ENCODE results near the gene TAF3.

The TAF3 gene

GRCh38 chr10:7932301-7933036 is 114.2 kb downstream of the TAF3 start:
- DNase-seq (ENCODE audit: low read depth in 3 of 3), result no peak

- no peak for DNase-seq (ENCODE audit: low read depth in 3 of 3)
These were observed 115.0 kb downstream of the TAF3 start for GRCh38 chr10:7933262-7933661.

- DNase-seq (ENCODE audit: low read depth in 3 of 3), result no peak
These were observed 115.5 kb downstream of the TAF3 start for GRCh38 chr10:7933757-7934156.

- no peak for DNase-seq (ENCODE audit: low read depth in 3 of 3)
These were observed 119.1 kb downstream of the TAF3 start for GRCh38 chr10:7937315-7937945.

GRCh38 chr10:7941576-7941975 is 123.3 kb downstream of the TAF3 start:
- no peak for DNase-seq (ENCODE audit: low read depth in 3 of 3)

GRCh38 chr10:7942316-7942715 is 124.0 kb downstream of the TAF3 start:
- DNase-seq (ENCODE audit: low read depth in 3 of 3), result no peak

GRCh38 chr10:7942859-7943258 is 124.6 kb downstream of the TAF3 start:
- DNase-seq (ENCODE audit: low read depth in 3 of 3), result no peak

GRCh38 chr10:7944215-7944480 is 125.8 kb downstream of the TAF3 start:
- DNase-seq (ENCODE audit: low read depth in 3 of 3), result no peak

GRCh38 chr10:7944537-7944936 is 126.2 kb downstream of the TAF3 start:
- DNase-seq (ENCODE audit: low read depth in 3 of 3), result no peak

- DNase-seq (ENCODE audit: low read depth in 3 of 3), result no peak
These were observed 126.7 kb downstream of the TAF3 start for GRCh38 chr10:7945034-7945433.

- no peak for DNase-seq (ENCODE audit: low read depth in 3 of 3)
These were observed 127.3 kb downstream of the TAF3 start for GRCh38 chr10:7945469-7946187.

GRCh38 chr10:7948371-7949000 is 130.2 kb downstream of the TAF3 start:
- DNase-seq (ENCODE audit: low read depth in 3 of 3), result no peak

- DNase-seq (ENCODE audit: low read depth in 3 of 3), result no peak
These were observed 132.9 kb downstream of the TAF3 start for GRCh38 chr10:7950981-7951847.

GRCh38 chr10:7952266-7952665 is 134.0 kb downstream of the TAF3 start:
- no peak for DNase-seq (ENCODE audit: low read depth in 3 of 3)

GRCh38 chr10:7953447-7953846 is 135.1 kb downstream of the TAF3 start:
- DNase-seq (ENCODE audit: low read depth in 3 of 3), result no peak

- no peak for DNase-seq (ENCODE audit: low read depth in 3 of 3)
These were observed 137.1 kb downstream of the TAF3 start for GRCh38 chr10:7955446-7955845.

- DNase-seq (ENCODE audit: low read depth in 3 of 3), result no peak
These were observed 138.2 kb downstream of the TAF3 start for GRCh38 chr10:7956508-7956907.

GRCh38 chr10:7957591-7957990 is 139.3 kb downstream of the TAF3 start:
- DNase-seq (ENCODE audit: low read depth in 3 of 3), result no peak

- no peak for DNase-seq (ENCODE audit: low read depth in 3 of 3)
These were observed 140.1 kb downstream of the TAF3 start for GRCh38 chr10:7958442-7958841.

GRCh38 chr10:7960108-7960507 is 141.8 kb downstream of the TAF3 start:
- no peak for DNase-seq (ENCODE audit: low read depth in 3 of 3)

- DNase-seq (ENCODE audit: low read depth in 3 of 3), result no peak
These were observed 144.3 kb downstream of the TAF3 start for GRCh38 chr10:7962592-7962991.

GRCh38 chr10:7965457-7965856 is 147.2 kb downstream of the TAF3 start:
- no peak for DNase-seq (ENCODE audit: low read depth in 3 of 3)
